Measurements from ENCODE around the gene CHMP3. TPM values are rescaled to one million over a fixed set of nuclear protein-coding genes. Genes with fewer than 3 reads are reported as not detected.

CHMP3 gene
- total RNA-seq, 1 donor: 76.0 TPM

- Histone ChIP-seq H3K27me3 (ENCODE audit: insufficient read depth, low read length) (no peaks in the 10 kb centered on the region), H3K36me3 (ENCODE audit: insufficient read depth, low read length) (no peaks in the 10 kb centered on the region), H4K20me1 (ENCODE audit: insufficient read depth, low read length) (no peaks in the 10 kb centered on the region), H2AFZ (ENCODE audit: low read length) (peak overlapping the region; percentile 6), H3K4me3 (ENCODE audit: insufficient read depth, low read length) (no peak overlapping the region), H3K9me3 (ENCODE audit: low read depth, low read length) (no peaks in the 10 kb centered on the region), H3K27ac (ENCODE audit: low read depth, low read length) (no peak overlapping the region), H3K79me2 (ENCODE audit: insufficient read depth, low read length) (no peaks in the 10 kb centered on the region), H3K4me1 (ENCODE audit: insufficient read depth, low read length) (no peaks in the 10 kb centered on the region), H3K4me2 (ENCODE audit: insufficient read depth, low read length) (no peak overlapping the region)
- no peak for DNase-seq (ENCODE audit: insufficient read length, low spot score, missing footprints)
- TF ChIP-seq CTCF (IDR thresholded peaks at IDR 0.05; ENCODE audit: extremely low read depth, low read depth, low read length): no peak
Observed at GRCh38 chr2:86584151-86584913, 21.1 kb upstream of the CHMP3 start.

DNA sequence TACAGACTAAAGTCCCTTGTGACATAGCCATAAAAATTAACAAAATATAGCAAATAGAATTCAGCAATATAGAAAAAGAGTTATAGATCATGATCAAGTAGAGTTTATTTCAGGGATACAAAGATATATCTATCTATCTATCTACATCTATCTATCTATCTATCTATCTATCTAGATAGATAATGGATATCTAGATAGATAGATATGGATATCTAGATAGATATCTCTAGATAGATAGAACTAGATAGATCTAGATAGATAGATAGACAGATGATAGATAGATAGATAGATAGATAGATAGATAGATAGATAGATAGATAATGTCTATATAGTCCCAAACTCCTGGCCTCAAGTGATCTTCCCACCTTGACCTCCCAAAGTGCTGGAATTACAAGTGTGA is 17.3 kb upstream of the CHMP3 start:
- Histone ChIP-seq H3K27ac (ENCODE audit: low read depth, low read length) (no peak overlapping the region), H3K4me3 (ENCODE audit: insufficient read depth, low read length) (no peak overlapping the region), H3K79me2 (ENCODE audit: insufficient read depth, low read length) (no peaks in the 10 kb centered on the region), H3K9me3 (ENCODE audit: low read depth, low read length) (no peaks in the 10 kb centered on the region), H4K20me1 (ENCODE audit: insufficient read depth, low read length) (no peaks in the 10 kb centered on the region), H3K4me2 (ENCODE audit: insufficient read depth, low read length) (no peak overlapping the region), H3K27me3 (ENCODE audit: insufficient read depth, low read length) (no peaks in the 10 kb centered on the region), H3K4me1 (ENCODE audit: insufficient read depth, low read length) (no peaks in the 10 kb centered on the region), H3K36me3 (ENCODE audit: insufficient read depth, low read length) (no peaks in the 10 kb centered on the region), H2AFZ (ENCODE audit: low read length) (no peak overlapping the region)
- no peak for TF ChIP-seq CTCF (IDR thresholded peaks at IDR 0.05; ENCODE audit: extremely low read depth, low read depth, low read length)
- no peak for DNase-seq (ENCODE audit: insufficient read length, low spot score, missing footprints)

GRCh38 chr2:86577817-86578456 is 14.7 kb upstream of the CHMP3 start:
- Histone ChIP-seq H3K36me3 (ENCODE audit: insufficient read depth, low read length) (no peaks in the 10 kb centered on the region), H3K4me1 (ENCODE audit: insufficient read depth, low read length) (no peaks in the 10 kb centered on the region), H3K4me3 (ENCODE audit: insufficient read depth, low read length) (no peak overlapping the region), H3K79me2 (ENCODE audit: insufficient read depth, low read length) (no peaks in the 10 kb centered on the region), H3K4me2 (ENCODE audit: insufficient read depth, low read length) (no peak overlapping the region), H3K27me3 (ENCODE audit: insufficient read depth, low read length) (no peaks in the 10 kb centered on the region), H3K9me3 (ENCODE audit: low read depth, low read length) (no peaks in the 10 kb centered on the region), H2AFZ (ENCODE audit: low read length) (no peak overlapping the region), H3K27ac (ENCODE audit: low read depth, low read length) (no peak overlapping the region), H4K20me1 (ENCODE audit: insufficient read depth, low read length) (no peaks in the 10 kb centered on the region)
- no peak for TF ChIP-seq CTCF (IDR thresholded peaks at IDR 0.05; ENCODE audit: extremely low read depth, low read depth, low read length)
- no peak for DNase-seq (ENCODE audit: insufficient read length, low spot score, missing footprints)

DNA sequence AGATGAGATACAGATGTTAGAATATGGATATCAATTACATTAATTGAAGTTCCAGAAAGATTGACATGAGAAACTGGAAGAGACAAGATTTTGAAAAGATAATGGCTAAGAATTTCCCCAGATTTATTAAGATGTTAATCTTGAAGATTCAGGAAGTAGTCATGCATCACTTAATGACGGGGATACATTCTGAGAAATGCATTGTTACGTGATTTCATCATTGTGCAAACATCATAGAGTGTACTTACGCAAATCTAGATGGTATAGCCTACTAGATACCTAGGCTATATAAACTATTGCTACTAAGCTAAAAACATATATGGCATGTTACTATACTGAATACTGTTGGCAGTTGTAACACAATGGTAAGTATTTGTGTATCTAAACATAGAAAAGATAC is 6.8 kb upstream of the CHMP3 start:
- H3K79me2 ChIP-seq (ENCODE audit: insufficient read depth, low read length): no peaks in the 10 kb centered on the region
- H2AFZ ChIP-seq (ENCODE audit: low read length): no peak overlapping the region
- no peak overlapping the region for H3K27ac ChIP-seq (ENCODE audit: low read depth, low read length)
- H3K9me3 ChIP-seq (ENCODE audit: low read depth, low read length): no peaks in the 10 kb centered on the region
- no peaks in the 10 kb centered on the region for H3K27me3 ChIP-seq (ENCODE audit: insufficient read depth, low read length)
- H3K36me3 ChIP-seq (ENCODE audit: insufficient read depth, low read length): no peaks in the 10 kb centered on the region
- H4K20me1 ChIP-seq (ENCODE audit: insufficient read depth, low read length): no peaks in the 10 kb centered on the region
- no peak for TF ChIP-seq CTCF (IDR thresholded peaks at IDR 0.05; ENCODE audit: extremely low read depth, low read depth, low read length)
- DNase-seq (ENCODE audit: insufficient read length, low spot score, missing footprints): no peak
- H3K4me1 ChIP-seq (ENCODE audit: insufficient read depth, low read length): no peaks in the 10 kb centered on the region
- H3K4me2 ChIP-seq (ENCODE audit: insufficient read depth, low read length): no peak overlapping the region
- H3K4me3 ChIP-seq (ENCODE audit: insufficient read depth, low read length): no peak overlapping the region

Data from osteoblast (primary cell).